H9 (cell line): ENCODE measurements around the gene ROBO1. TPM values are rescaled to one million over a fixed set of nuclear protein-coding genes. Genes with fewer than 3 reads are reported as not detected.

ENCODE experiments used
- DNase-seq: peaks from one replicate; pipeline ENCODE4 v3.0.0-alpha.2; 2017
- H2AFZ ChIP-seq: one replicate; pipeline ENCODE4 v1.6.1; 2013; ENCODE audit warnings: mild to moderate bottlenecking, low read length, control low read depth, moderate library complexity
- H2AK5ac ChIP-seq: 2 replicates; pipeline ENCODE4 v1.6.1; 2013; ENCODE audit warnings: low read length, control low read depth, mixed read lengths; ENCODE audit not compliant: insufficient read length
- H2BK120ac ChIP-seq: one replicate; pipeline ENCODE4 v1.6.1; 2013; ENCODE audit warnings: low read depth, mild to moderate bottlenecking, low read length, control low read depth, inconsistent platforms; ENCODE audit not compliant: poor library complexity, severe bottlenecking
- H2BK12ac ChIP-seq: 2 replicates; pipeline ENCODE4 v1.6.1; 2013; ENCODE audit warnings: low read length, control low read depth, mixed read lengths, low read depth; ENCODE audit not compliant: insufficient read length
- H2BK15ac ChIP-seq: 2 replicates; pipeline ENCODE4 v1.6.1; 2013; ENCODE audit warnings: low read depth, low read length, control low read depth
- H2BK20ac ChIP-seq: one replicate; pipeline ENCODE4 v1.6.1; 2013; ENCODE audit warnings: low read depth, mild to moderate bottlenecking, low read length, control low read depth, inconsistent platforms; ENCODE audit not compliant: poor library complexity, severe bottlenecking
- H2BK5ac ChIP-seq: 2 replicates; pipeline ENCODE4 v1.6.1; 2013; ENCODE audit warnings: low read length, control low read depth, mixed read lengths; ENCODE audit not compliant: insufficient read length
- H3K14ac ChIP-seq: 2 replicates; pipeline ENCODE4 v1.6.1; 2013; ENCODE audit warnings: low read length, control low read depth; ENCODE audit not compliant: insufficient read depth
- H3K18ac ChIP-seq: 2 replicates; pipeline ENCODE4 v1.6.1; 2013; ENCODE audit warnings: low read depth, mild to moderate bottlenecking, mixed read lengths, low read length, control low read depth; ENCODE audit not compliant: insufficient read length
- H3K23ac ChIP-seq: 2 replicates; pipeline ENCODE4 v1.6.1; 2013; ENCODE audit warnings: low read length, control low read depth, mixed read lengths, low read depth; ENCODE audit not compliant: insufficient read length
- H3K23me2 ChIP-seq: 2 replicates; pipeline ENCODE4 v1.6.1; 2013; ENCODE audit warnings: low read depth, mild to moderate bottlenecking, mixed read lengths, low read length, control low read depth; ENCODE audit not compliant: insufficient read length, poor library complexity, severe bottlenecking
- H3K27ac ChIP-seq: 2 replicates; pipeline ENCODE4 v1.5.1; 2013; ENCODE audit warnings: low read length, control low read depth, mixed read lengths, low read depth; ENCODE audit not compliant: insufficient read length
- H3K27me3 ChIP-seq: 2 replicates; pipeline ENCODE4 v1.6.1; 2013; ENCODE audit warnings: low read length, control low read depth, inconsistent platforms; ENCODE audit not compliant: insufficient read depth
- H3K4ac ChIP-seq: 2 replicates; pipeline ENCODE4 v1.6.1; 2013; ENCODE audit warnings: low read depth, mild to moderate bottlenecking, control low read depth, inconsistent platforms, low read length, moderate library complexity
- H3K4me1 ChIP-seq: 2 replicates; pipeline ENCODE4 v1.6.1; 2013; ENCODE audit warnings: low read length, control low read depth, inconsistent platforms; ENCODE audit not compliant: insufficient read depth
- H3K4me2 ChIP-seq: 2 replicates; pipeline ENCODE4 v1.6.1; 2013; ENCODE audit warnings: low read length, control low read depth, mixed read lengths; ENCODE audit not compliant: insufficient read length, insufficient read depth
- H3K56ac ChIP-seq: 2 replicates; pipeline ENCODE4 v1.6.1; 2013; ENCODE audit warnings: low read depth, mild to moderate bottlenecking, mixed read lengths, low read length, control low read depth; ENCODE audit not compliant: insufficient read length
- H3K79me1 ChIP-seq: 2 replicates; pipeline ENCODE4 v1.6.1; 2013; ENCODE audit warnings: low read depth, mild to moderate bottlenecking, moderate library complexity, low read length, control low read depth, inconsistent platforms; ENCODE audit not compliant: insufficient read depth, poor library complexity, severe bottlenecking
- H3K79me2 ChIP-seq: 2 replicates; pipeline ENCODE4 v1.6.1; 2013; ENCODE audit warnings: low read length, control low read depth, inconsistent platforms; ENCODE audit not compliant: insufficient read depth
- H3K9ac ChIP-seq: 2 replicates; pipeline ENCODE4 v1.6.1; 2013; ENCODE audit warnings: low read length, control low read depth, mixed read lengths; ENCODE audit not compliant: insufficient read length; ENCODE audit errors: extremely low read depth
- H3K9me3 ChIP-seq: one replicate; pipeline ENCODE4 v1.6.1; 2013; ENCODE audit warnings: low read depth, low read length, inconsistent platforms; ENCODE audit not compliant: control insufficient read depth
- H3T11ph ChIP-seq: one replicate; pipeline ENCODE4 v1.6.1; 2013; ENCODE audit warnings: mild to moderate bottlenecking, low read length, control low read depth, inconsistent platforms
- H4K20me1 ChIP-seq: one replicate; pipeline ENCODE4 v1.6.1; 2013; ENCODE audit not compliant: control insufficient read depth, insufficient read length, insufficient read depth
- H4K5ac ChIP-seq: 2 replicates; pipeline ENCODE4 v1.6.1; 2013; ENCODE audit warnings: low read depth, mild to moderate bottlenecking, mixed read lengths, low read length, control low read depth; ENCODE audit not compliant: insufficient read length
- H4K8ac ChIP-seq: replicated peaks from 2 replicates; pipeline ENCODE4 v1.6.1; 2013; ENCODE audit warnings: low read length, control low read depth, mixed read lengths, low read depth; ENCODE audit not compliant: insufficient read length
- H4K91ac ChIP-seq: 2 replicates; pipeline ENCODE4 v1.6.1; 2013; ENCODE audit warnings: low read depth, mild to moderate bottlenecking, moderate library complexity, mixed read lengths, low read length, control low read depth; ENCODE audit not compliant: insufficient read length
- H3K27ac Mint-ChIP-seq, 3 experiments: 2 replicates in 2 of 3; 3 replicates in 1 of 3; pipeline ENCODE4 v1.8.0; 2020 to 2021; ENCODE audit warnings: mixed read lengths in 3 of 3, mild to moderate bottlenecking in 1 of 3, moderate library complexity in 1 of 3
- H3K27me3 Mint-ChIP-seq: 2 replicates; pipeline ENCODE4 v1.8.0; 2021; ENCODE audit warnings: low read depth, mild to moderate bottlenecking, moderate library complexity, mixed read lengths
- H3K36me3 Mint-ChIP-seq, 3 experiments: 2 replicates in 2 of 3; 3 replicates in 1 of 3; pipeline ENCODE4 v1.8.0; 2020 to 2021; ENCODE audit warnings: low read depth in 3 of 3, mixed read lengths in 3 of 3; ENCODE audit not compliant: insufficient read depth in 1 of 3
- H3K4me1 Mint-ChIP-seq, 2 experiments: 2 replicates each; pipeline ENCODE4 v1.8.0; 2020; ENCODE audit warnings: mixed read lengths in 2 of 2
- H3K4me3 Mint-ChIP-seq, 2 experiments: 2 replicates in 1 of 2; 3 replicates in 1 of 2; pipeline ENCODE4 v1.8.0; 2020 to 2021; ENCODE audit warnings: mild to moderate bottlenecking in 2 of 2, mixed read lengths in 2 of 2, moderate library complexity in 1 of 2
- H3K9me3 Mint-ChIP-seq, 2 experiments: 2 replicates in 1 of 2; 3 replicates in 1 of 2; pipeline ENCODE4 v1.8.0; 2020; ENCODE audit warnings: mild to moderate bottlenecking in 2 of 2, mixed read lengths in 2 of 2, moderate library complexity in 1 of 2
- WGBS: extraction: QIAGEN DNeasy Blood & Tissue Kit; methylation state at CpG from one replicate; pipeline ENCODE4 v1.1.7; 2013; ENCODE audit warnings: missing lambda C conversion rate, low lambda C conversion rate, mixed read lengths; ENCODE audit not compliant: insufficient read length; ENCODE audit errors: extremely low coverage; 5-methylcytosine and 5-hydroxymethylcytosine counted together
- total RNA-seq: library from RNA; stranded (reverse); gene quantifications from 2 replicates; pipeline ENCODE4 v1.2.1, GENCODE V29; 2021
- TF ChIP-seq, protein P1 (sequence below): fragments of 200-600 bp; sonication (generic); conservative IDR thresholded peaks from 3 replicates; pipeline ENCODE4 v1.8.0; 2021; ENCODE audit warnings: antibody characterized with exemption, mild to moderate bottlenecking

ROBO1 gene
- total RNA-seq, 1 experiment from 2014 or later: 62.7 TPM

- Histone ChIP-seq H2BK120ac (no peak overlapping the region), H3K56ac (no peak overlapping the region), H2BK12ac (no peak overlapping the region), H3K27ac (no peak overlapping the region), H2BK5ac (no peak overlapping the region), H3K4ac (no peak overlapping the region), H4K8ac (no peak overlapping the region), H3K14ac (no peak overlapping the region), H3K79me2 (no peaks in the 10 kb centered on the region), H3K23ac (no peak overlapping the region), H2BK15ac (no peak overlapping the region), H3K79me1 (no peaks in the 10 kb centered on the region), H3K4me2 (no peak overlapping the region), H2BK20ac (no peak overlapping the region), H3K4me1 (no peaks in the 10 kb centered on the region), H3K9ac (no peak overlapping the region), H3K23me2 (no peaks in the 10 kb centered on the region), H3K27me3 (no peaks in the 10 kb centered on the region), H4K20me1 (no peaks in the 10 kb centered on the region), H2AFZ (no peak overlapping the region), H4K5ac (no peak overlapping the region), H2AK5ac (no peak overlapping the region), H4K91ac (no peak overlapping the region), H3T11ph (no peak overlapping the region), H3K18ac (no peak overlapping the region), H3K9me3 (no peaks in the 10 kb centered on the region)
- TF ChIP-seq, protein P1, sequence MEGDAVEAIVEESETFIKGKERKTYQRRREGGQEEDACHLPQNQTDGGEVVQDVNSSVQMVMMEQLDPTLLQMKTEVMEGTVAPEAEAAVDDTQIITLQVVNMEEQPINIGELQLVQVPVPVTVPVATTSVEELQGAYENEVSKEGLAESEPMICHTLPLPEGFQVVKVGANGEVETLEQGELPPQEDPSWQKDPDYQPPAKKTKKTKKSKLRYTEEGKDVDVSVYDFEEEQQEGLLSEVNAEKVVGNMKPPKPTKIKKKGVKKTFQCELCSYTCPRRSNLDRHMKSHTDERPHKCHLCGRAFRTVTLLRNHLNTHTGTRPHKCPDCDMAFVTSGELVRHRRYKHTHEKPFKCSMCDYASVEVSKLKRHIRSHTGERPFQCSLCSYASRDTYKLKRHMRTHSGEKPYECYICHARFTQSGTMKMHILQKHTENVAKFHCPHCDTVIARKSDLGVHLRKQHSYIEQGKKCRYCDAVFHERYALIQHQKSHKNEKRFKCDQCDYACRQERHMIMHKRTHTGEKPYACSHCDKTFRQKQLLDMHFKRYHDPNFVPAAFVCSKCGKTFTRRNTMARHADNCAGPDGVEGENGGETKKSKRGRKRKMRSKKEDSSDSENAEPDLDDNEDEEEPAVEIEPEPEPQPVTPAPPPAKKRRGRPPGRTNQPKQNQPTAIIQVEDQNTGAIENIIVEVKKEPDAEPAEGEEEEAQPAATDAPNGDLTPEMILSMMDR: no peak
- DNase-seq: no peak
- 100% methylated on average over 1 of the region's 8 CpGs for WGBS
- no peak overlapping the region for H3K27ac Mint-ChIP-seq
- no peaks in the 10 kb centered on the region for H3K4me1 Mint-ChIP-seq
- no peaks in the 10 kb centered on the region for H3K9me3 Mint-ChIP-seq
- H3K36me3 Mint-ChIP-seq: no peaks in the 10 kb centered on the region
- no peak overlapping the region for H3K4me3 Mint-ChIP-seq
- H3K27me3 Mint-ChIP-seq: no peaks in the 10 kb centered on the region
These were observed 236.1 kb downstream of the ROBO1 start for GRCh38 chr3:79531566-79532295.
